ENCODE data around the gene PSMB1. TPM values are rescaled to one million over a fixed set of nuclear protein-coding genes. Genes with fewer than 3 reads are reported as not detected.
"Not testable (repeated sequence)": the region's sequence is repeated elsewhere in the genome, so short reads cannot be mapped to it uniquely, and the experiment has no call there.

Gene PSMB1
- total and polyA plus RNA-seq, 8 donors: 111 to 182 (median 172) TPM

GRCh38 chr6:170529839-170530469 is 23.2 kb downstream of the PSMB1 start:
- no peaks in the 10 kb centered on the region for H3K9me3 ChIP-seq
- ATAC-seq (peak; percentile 97), DNase-seq (peak; percentile 58 to 83 (median 73))
- no peaks in the 10 kb centered on the region for H3K4me1 ChIP-seq
- intact Hi-C loops (cut with DNase I): loop anchor here in 1 of 2 donors (10.0 kb wide), 1 partner anchor 745 kb away; no protein-coding TSS in a partner anchor
- H3K36me3 ChIP-seq: peaks cover 0 to 32% of the 10 kb centered on the region in 2 donors
- TF ChIP-seq, protein P1, sequence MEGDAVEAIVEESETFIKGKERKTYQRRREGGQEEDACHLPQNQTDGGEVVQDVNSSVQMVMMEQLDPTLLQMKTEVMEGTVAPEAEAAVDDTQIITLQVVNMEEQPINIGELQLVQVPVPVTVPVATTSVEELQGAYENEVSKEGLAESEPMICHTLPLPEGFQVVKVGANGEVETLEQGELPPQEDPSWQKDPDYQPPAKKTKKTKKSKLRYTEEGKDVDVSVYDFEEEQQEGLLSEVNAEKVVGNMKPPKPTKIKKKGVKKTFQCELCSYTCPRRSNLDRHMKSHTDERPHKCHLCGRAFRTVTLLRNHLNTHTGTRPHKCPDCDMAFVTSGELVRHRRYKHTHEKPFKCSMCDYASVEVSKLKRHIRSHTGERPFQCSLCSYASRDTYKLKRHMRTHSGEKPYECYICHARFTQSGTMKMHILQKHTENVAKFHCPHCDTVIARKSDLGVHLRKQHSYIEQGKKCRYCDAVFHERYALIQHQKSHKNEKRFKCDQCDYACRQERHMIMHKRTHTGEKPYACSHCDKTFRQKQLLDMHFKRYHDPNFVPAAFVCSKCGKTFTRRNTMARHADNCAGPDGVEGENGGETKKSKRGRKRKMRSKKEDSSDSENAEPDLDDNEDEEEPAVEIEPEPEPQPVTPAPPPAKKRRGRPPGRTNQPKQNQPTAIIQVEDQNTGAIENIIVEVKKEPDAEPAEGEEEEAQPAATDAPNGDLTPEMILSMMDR (IDR thresholded peaks at IDR 0.05): peak; percentile 79 to 83
- no peaks in the 10 kb centered on the region for H3K27me3 ChIP-seq
- H3K4me3 ChIP-seq: no peak overlapping the region
- H3K27ac ChIP-seq: no peak overlapping the region

GRCh38 chr6:170527995-170528394 is 25.1 kb downstream of the PSMB1 start:
- DNase-seq: not testable (repeated sequence)

DNA sequence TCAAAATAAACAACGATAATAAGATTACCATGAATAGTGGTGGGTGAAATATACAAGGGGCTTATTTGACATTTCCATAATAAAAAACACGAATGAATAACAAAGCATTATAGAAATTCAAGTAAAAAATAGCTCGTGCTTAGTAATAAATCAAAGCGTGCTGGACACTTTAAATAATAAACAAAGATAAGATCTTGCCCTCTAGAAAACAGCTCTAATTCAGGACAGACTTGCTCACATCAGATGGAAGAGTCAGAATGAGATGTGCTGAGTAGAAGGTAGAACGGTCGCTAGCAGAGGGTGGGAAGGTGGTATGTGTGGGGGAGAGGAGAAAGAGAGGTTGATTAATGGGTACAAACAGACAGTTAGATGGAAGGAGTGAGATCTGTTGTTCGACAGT is 27.3 kb downstream of the PSMB1 start:
- TF ChIP-seq, protein P1 (IDR thresholded peaks at IDR 0.05): no peak
- DNase-seq: no peak
- Histone ChIP-seq H3K27ac (no peak overlapping the region), H3K4me3 (no peak overlapping the region), H3K9me3 (no peaks in the 10 kb centered on the region), H3K27me3 (no peaks in the 10 kb centered on the region), H3K4me1 (peaks cover 0 to 8% of the 10 kb centered on the region in 2 donors), H3K36me3 (no peaks in the 10 kb centered on the region)
- intact Hi-C loops (cut with DNase I): loop anchor here in 1 of 2 donors (10.0 kb wide), 1 partner anchor 741 kb away; no protein-coding TSS in a partner anchor
- ATAC-seq: no peak

More at GRCh38 chr6:170527995-170528394, 25.1 kb downstream of the PSMB1 start:
- H3K27me3 ChIP-seq, H3K4me1 ChIP-seq, ATAC-seq, H3K27ac ChIP-seq, H3K4me3 ChIP-seq, H3K9me3 ChIP-seq: not testable (repeated sequence)
- intact Hi-C loops (cut with DNase I): loop anchor here in 1 of 2 donors (10.0 kb wide), 1 partner anchor 743 kb away; no protein-coding TSS in a partner anchor
- H3K36me3 ChIP-seq: peaks cover 0 to 12% of the 10 kb centered on the region in 2 donors

DNA sequence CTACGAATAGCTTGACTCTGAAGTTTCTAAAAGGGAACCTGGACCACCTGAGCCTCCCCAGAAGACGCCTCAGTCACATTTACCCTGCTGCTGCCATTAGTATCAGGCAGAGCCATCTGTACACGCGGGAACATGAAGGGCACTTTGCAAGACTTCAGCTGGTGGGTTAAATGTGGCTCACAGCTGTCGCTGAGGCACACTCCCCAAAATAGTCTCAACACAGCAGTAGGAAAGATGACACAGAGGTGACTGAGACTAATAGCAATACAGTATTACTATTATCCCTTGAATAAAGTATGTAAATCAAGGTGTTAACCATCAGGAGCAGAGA is 29.0 kb downstream of the PSMB1 start:
- DNase-seq (no peak), ATAC-seq (no peak)
- H3K4me3 ChIP-seq: no peak overlapping the region
- TF ChIP-seq, protein P1 (IDR thresholded peaks at IDR 0.05): no peak
- no peaks in the 10 kb centered on the region for H3K27me3 ChIP-seq
- no peaks in the 10 kb centered on the region for H3K9me3 ChIP-seq
- peak overlapping the region in 1 of 2 donors; percentile 13 for H3K27ac ChIP-seq
- H3K4me1 ChIP-seq: peaks cover 0 to 8% of the 10 kb centered on the region in 2 donors
- intact Hi-C loops (cut with DNase I): loop anchor here in 1 of 2 donors (10.0 kb wide), 1 partner anchor 739 kb away; no protein-coding TSS in a partner anchor
- no peaks in the 10 kb centered on the region for H3K36me3 ChIP-seq

DNA sequence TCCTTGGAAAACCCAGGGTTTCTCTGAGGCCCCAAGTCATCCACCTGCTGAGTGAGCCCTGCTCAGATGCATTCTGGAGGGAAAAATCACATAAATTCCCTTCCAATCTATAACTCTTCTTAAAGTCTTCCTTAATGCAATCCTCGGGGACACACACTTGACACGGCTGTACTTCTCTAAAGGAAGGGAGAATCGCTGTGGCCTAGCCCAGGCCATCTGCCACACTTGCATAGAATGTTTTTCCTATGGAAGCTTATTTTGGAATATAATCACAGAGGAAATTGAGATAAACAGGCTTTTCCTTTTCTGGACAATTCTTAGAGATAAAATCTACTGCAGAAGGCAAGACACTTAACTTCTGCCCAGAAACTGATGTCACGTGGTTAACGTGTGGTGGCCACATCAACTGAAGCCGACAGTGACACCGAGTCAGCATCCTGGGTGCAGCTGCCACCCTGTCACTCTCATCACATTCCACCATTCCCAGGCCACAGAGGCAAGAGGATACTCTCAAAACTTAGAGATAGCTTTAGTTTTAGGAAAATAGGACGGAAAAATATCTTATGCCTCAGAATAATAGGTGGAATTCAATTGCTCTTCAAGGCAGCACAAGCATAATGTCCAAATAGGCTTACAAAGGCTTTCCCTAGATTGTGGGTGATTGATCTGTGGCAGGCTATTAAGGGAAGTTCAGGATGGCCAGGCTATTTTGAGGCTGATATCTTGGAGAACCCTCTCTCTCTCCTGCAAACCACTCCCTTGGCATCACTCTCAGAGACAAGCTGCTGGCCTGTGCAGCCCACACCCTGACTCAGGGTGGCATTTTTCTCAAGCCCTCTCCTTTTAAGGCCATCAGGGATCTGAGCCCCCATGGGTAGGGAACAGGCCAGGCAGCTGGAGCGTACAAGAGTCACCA is 29.6 kb downstream of the PSMB1 start:
- Histone ChIP-seq H3K4me1 (peaks cover 0 to 8% of the 10 kb centered on the region in 2 donors), H3K9me3 (no peaks in the 10 kb centered on the region), H3K36me3 (no peaks in the 10 kb centered on the region), H3K27me3 (no peaks in the 10 kb centered on the region), H3K4me3 (no peak overlapping the region), H3K27ac (peak overlapping the region in 1 of 2 donors; percentile 13)
- TF ChIP-seq, protein P1 (IDR thresholded peaks at IDR 0.05): no peak
- no peak for ATAC-seq
- DNase-seq: no peak
- intact Hi-C loops (cut with DNase I): loop anchor here in 1 of 2 donors (10.0 kb wide), 1 partner anchor 739 kb away; no protein-coding TSS in a partner anchor

All from left lung (tissue), 10 donors.